GM23338 (cell line): ENCODE results near the gene KIF2A. TPM values are rescaled to one million over a fixed set of nuclear protein-coding genes. Genes with fewer than 3 reads are reported as not detected.

Experiments
- ATAC-seq: fragments of 200-7000 bp; cut with Tn5 transposase; 3 replicates; pipeline ENCODE4 v1.9.1; 2020
- DNase-seq: peaks from one replicate; pipeline ENCODE4 v3.0.0-alpha.2; 2015; ENCODE audit warnings: low spot score
- H2AFZ ChIP-seq: fragments of 200-600 bp; sonication (generic); 2 replicates; pipeline ENCODE4 v1.8.0; 2016; ENCODE audit warnings: antibody characterized with exemption, mild to moderate bottlenecking, moderate library complexity
- H3F3A ChIP-seq: fragments of 200-600 bp; sonication (generic); replicated peaks from 2 replicates; pipeline ENCODE4 v1.8.0; 2017; ENCODE audit warnings: antibody characterized with exemption, mixed run types, low read depth
- H3K27ac ChIP-seq: fragments of 200-600 bp; sonication (generic); 2 replicates; pipeline ENCODE4 v1.6.1; 2016; ENCODE audit warnings: low read depth
- H3K27me3 ChIP-seq: fragments of 200-600 bp; sonication (generic); 2 replicates; pipeline ENCODE4 v1.8.0; 2016; ENCODE audit warnings: mild to moderate bottlenecking, mixed run types, moderate library complexity; ENCODE audit not compliant: insufficient read depth
- H3K36me3 ChIP-seq: fragments of 200-600 bp; sonication (generic); 2 replicates; pipeline ENCODE4 v1.8.0; 2016; ENCODE audit warnings: mild to moderate bottlenecking; ENCODE audit not compliant: insufficient read depth
- H3K4me1 ChIP-seq: fragments of 200-600 bp; sonication (generic); 2 replicates; pipeline ENCODE4 v1.8.0; 2016; ENCODE audit warnings: mild to moderate bottlenecking, moderate library complexity; ENCODE audit not compliant: insufficient read depth
- H3K4me2 ChIP-seq: fragments of 200-600 bp; sonication (generic); 2 replicates; pipeline ENCODE4 v1.7.1; 2017; ENCODE audit warnings: mixed run types
- H3K4me3 ChIP-seq: fragments of 200-600 bp; sonication (generic); 2 replicates; pipeline ENCODE4 v1.6.1; 2016; ENCODE audit warnings: mixed run types
- H3K79me2 ChIP-seq: fragments of 200-600 bp; sonication (generic); replicated peaks from 2 replicates; pipeline ENCODE4 v1.8.0; 2017; ENCODE audit warnings: mild to moderate bottlenecking; ENCODE audit not compliant: insufficient read depth
- H3K9me2 ChIP-seq: fragments of 200-600 bp; sonication (generic); 2 replicates; pipeline ENCODE4 v1.8.0; 2017; ENCODE audit not compliant: insufficient read depth
- H4K20me1 ChIP-seq: fragments of 200-600 bp; sonication (generic); replicated peaks from 2 replicates; pipeline ENCODE4 v1.8.0; 2017; ENCODE audit warnings: mild to moderate bottlenecking; ENCODE audit not compliant: insufficient read depth
- H3K27ac Mint-ChIP-seq: 2 replicates; pipeline ENCODE4 v1.8.0; 2020; ENCODE audit warnings: inconsistent platforms, mild to moderate bottlenecking, moderate library complexity, mixed read lengths
- H3K27me3 Mint-ChIP-seq: 3 replicates; pipeline ENCODE4 v1.8.0; 2022; ENCODE audit warnings: low read depth, mild to moderate bottlenecking, moderate library complexity, mixed read lengths, inconsistent platforms; ENCODE audit not compliant: insufficient read depth, poor library complexity
- H3K36me3 Mint-ChIP-seq: 3 replicates; pipeline ENCODE4 v1.8.0; 2021; ENCODE audit warnings: low read depth, mild to moderate bottlenecking, inconsistent platforms, moderate library complexity, mixed read lengths
- H3K4me1 Mint-ChIP-seq: 3 replicates; pipeline ENCODE4 v1.8.0; 2020; ENCODE audit warnings: mild to moderate bottlenecking, inconsistent platforms, mixed read lengths
- H3K4me3 Mint-ChIP-seq: 3 replicates; pipeline ENCODE4 v1.8.0; 2021; ENCODE audit warnings: moderate library complexity, mild to moderate bottlenecking, inconsistent platforms, mixed read lengths
- H3K9me3 Mint-ChIP-seq: 3 replicates; pipeline ENCODE4 v1.8.0; 2020; ENCODE audit warnings: moderate library complexity, mild to moderate bottlenecking, inconsistent platforms, mixed read lengths
- CREB1 ChIP-seq: fragments of 250-450 bp; sonication (Bioruptor Pico); IDR thresholded peaks from 2 replicates; pipeline ENCODE4 v1.5.0; 2020; ENCODE audit warnings: low read depth, mild to moderate bottlenecking, moderate library complexity
- EZH2phosphoT487 ChIP-seq: fragments of 200-600 bp; sonication (generic); IDR thresholded peaks from one replicate; pipeline ENCODE4 v1.8.1; 2018; ENCODE audit warnings: antibody characterized with exemption; ENCODE audit not compliant: unreplicated experiment
- POLR2AphosphoS5 ChIP-seq: IDR thresholded peaks from 2 replicates; pipeline ENCODE4 v1.6.1; 2016; ENCODE audit warnings: antibody characterized with exemption, low read depth
- STAT1 ChIP-seq: IDR thresholded peaks from one replicate; pipeline ENCODE4 v1.6.1; 2016; ENCODE audit warnings: antibody characterized with exemption; ENCODE audit not compliant: unreplicated experiment
- polyA plus RNA-seq: library from polyadenylated mRNA; unstranded; fragments of >200 nt; fragmentation: Nextera tagmentation; extraction: Ambion mirVana; gene quantifications from 2 replicates; pipeline ENCODE4 v1.2.1, GENCODE V29; 2016
- total RNA-seq: library from RNA; depleted of rRNA; stranded (reverse); fragments of >200 nt; shearing (Covaris generic); gene quantifications from 2 replicates; pipeline ENCODE4 v1.2.3, GENCODE V29; 2014
- TF ChIP-seq, protein P1 (sequence below): IDR thresholded peaks from one replicate; pipeline ENCODE4 v1.6.1; 2018; ENCODE audit warnings: antibody characterized with exemption; ENCODE audit not compliant: unreplicated experiment
- TF ChIP-seq, protein P2 (sequence below), 2 experiments: fragments of 200-600 bp in 1 of 2; sonication (generic) in 1 of 2; conservative IDR thresholded peaks; 2 replicates each; pipeline versions ENCODE4 v1.5.1 to v1.6.1; 2016 to 2017; ENCODE audit warnings: antibody characterized with exemption in 2 of 2, low read depth in 2 of 2, mild to moderate bottlenecking in 2 of 2, moderate library complexity in 1 of 2

The KIF2A gene
- total and polyA plus RNA-seq, 2 experiments from 2014 or later, result 120 to 122 TPM

DNA sequence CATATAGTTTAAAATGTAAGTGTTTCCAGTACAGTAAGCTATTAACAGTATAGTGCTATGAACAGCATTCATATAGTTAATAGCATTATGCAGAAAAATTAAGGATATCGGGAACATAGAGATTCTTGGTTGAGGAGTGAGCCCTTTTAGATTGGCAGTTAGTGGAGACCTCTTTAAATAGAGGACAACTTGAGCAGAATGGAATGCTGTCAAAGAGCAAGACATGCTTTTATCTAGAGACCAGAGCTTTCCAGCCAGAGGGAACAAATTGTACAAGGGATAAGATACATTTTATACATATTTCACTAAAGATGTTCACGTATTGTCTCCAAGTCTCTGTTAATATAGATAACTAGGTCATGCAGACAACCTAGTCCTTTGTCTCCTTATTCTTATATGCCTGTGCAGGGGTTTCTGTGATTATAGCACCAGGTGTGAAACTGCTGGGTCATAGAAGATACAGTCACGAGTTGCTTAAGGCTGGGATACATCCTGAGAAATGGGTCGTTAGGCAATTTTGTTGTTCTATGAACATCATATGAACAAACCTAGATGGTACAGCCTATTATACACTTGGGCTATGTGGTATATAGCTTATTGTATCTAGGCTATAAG lies 112.6 kb downstream of the KIF2A start:
- Histone ChIP-seq H3K27ac (no peak overlapping the region), H3K27me3 (no peaks in the 10 kb centered on the region), H3K4me1 (peaks cover 3% of the 10 kb centered on the region), H3K36me3 (no peaks in the 10 kb centered on the region), H4K20me1 (peaks cover 37% of the 10 kb centered on the region), H3K4me2 (no peak overlapping the region), H3K9me2 (no peaks in the 10 kb centered on the region), H3K79me2 (peaks cover 100% of the 10 kb centered on the region), H3F3A (no peaks in the 10 kb centered on the region), H3K4me3 (no peak overlapping the region), H2AFZ (no peak overlapping the region)
- TF ChIP-seq, protein P1, sequence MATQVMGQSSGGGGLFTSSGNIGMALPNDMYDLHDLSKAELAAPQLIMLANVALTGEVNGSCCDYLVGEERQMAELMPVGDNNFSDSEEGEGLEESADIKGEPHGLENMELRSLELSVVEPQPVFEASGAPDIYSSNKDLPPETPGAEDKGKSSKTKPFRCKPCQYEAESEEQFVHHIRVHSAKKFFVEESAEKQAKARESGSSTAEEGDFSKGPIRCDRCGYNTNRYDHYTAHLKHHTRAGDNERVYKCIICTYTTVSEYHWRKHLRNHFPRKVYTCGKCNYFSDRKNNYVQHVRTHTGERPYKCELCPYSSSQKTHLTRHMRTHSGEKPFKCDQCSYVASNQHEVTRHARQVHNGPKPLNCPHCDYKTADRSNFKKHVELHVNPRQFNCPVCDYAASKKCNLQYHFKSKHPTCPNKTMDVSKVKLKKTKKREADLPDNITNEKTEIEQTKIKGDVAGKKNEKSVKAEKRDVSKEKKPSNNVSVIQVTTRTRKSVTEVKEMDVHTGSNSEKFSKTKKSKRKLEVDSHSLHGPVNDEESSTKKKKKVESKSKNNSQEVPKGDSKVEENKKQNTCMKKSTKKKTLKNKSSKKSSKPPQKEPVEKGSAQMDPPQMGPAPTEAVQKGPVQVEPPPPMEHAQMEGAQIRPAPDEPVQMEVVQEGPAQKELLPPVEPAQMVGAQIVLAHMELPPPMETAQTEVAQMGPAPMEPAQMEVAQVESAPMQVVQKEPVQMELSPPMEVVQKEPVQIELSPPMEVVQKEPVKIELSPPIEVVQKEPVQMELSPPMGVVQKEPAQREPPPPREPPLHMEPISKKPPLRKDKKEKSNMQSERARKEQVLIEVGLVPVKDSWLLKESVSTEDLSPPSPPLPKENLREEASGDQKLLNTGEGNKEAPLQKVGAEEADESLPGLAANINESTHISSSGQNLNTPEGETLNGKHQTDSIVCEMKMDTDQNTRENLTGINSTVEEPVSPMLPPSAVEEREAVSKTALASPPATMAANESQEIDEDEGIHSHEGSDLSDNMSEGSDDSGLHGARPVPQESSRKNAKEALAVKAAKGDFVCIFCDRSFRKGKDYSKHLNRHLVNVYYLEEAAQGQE, result no peak
- Mint-ChIP-seq H3K27ac (no peak overlapping the region), H3K36me3 (peaks cover 2% of the 10 kb centered on the region; the same call in 2 of the 3 replicates), H3K9me3 (no peaks in the 10 kb centered on the region), H3K27me3 (no peaks in the 10 kb centered on the region), H3K4me1 (no peaks in the 10 kb centered on the region), H3K4me3 (no peak overlapping the region)
- no peak for ATAC-seq
- DNase-seq, result no peak

DNA sequence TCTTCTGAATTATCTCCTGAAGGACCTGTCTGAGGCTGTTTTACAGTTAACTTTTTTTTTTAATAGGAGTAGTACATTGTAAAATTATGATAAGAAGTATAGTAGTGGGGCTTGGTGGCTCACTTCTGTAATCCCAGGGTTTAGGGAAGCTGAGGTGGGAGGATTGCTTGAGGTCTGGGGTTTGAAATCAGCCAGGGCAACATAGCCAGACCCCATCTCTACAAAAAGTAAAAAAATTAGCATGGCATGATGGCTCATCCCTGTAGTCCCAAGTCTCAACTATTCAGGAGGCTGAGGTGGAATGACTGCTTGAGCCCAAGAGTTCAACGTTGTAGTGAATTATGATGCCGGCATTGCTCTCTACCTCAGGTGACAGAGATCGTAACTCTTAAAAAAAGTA lies 113.6 kb downstream of the KIF2A start:
- Histone ChIP-seq H3K79me2 (peaks cover 100% of the 10 kb centered on the region), H3K9me2 (no peaks in the 10 kb centered on the region), H3K4me1 (no peaks in the 10 kb centered on the region), H2AFZ (no peak overlapping the region), H4K20me1 (peaks cover 35% of the 10 kb centered on the region), H3K36me3 (no peaks in the 10 kb centered on the region), H3K4me2 (no peak overlapping the region), H3F3A (no peaks in the 10 kb centered on the region), H3K27ac (no peak overlapping the region), H3K4me3 (no peak overlapping the region), H3K27me3 (no peaks in the 10 kb centered on the region)
- ATAC-seq, result no peak
- TF ChIP-seq CREB1 (CRISPR knock-in tag) (no peak), STAT1 (no peak), POLR2AphosphoS5 (no peak), EZH2phosphoT487 (no peak)
- TF ChIP-seq, protein P2, sequence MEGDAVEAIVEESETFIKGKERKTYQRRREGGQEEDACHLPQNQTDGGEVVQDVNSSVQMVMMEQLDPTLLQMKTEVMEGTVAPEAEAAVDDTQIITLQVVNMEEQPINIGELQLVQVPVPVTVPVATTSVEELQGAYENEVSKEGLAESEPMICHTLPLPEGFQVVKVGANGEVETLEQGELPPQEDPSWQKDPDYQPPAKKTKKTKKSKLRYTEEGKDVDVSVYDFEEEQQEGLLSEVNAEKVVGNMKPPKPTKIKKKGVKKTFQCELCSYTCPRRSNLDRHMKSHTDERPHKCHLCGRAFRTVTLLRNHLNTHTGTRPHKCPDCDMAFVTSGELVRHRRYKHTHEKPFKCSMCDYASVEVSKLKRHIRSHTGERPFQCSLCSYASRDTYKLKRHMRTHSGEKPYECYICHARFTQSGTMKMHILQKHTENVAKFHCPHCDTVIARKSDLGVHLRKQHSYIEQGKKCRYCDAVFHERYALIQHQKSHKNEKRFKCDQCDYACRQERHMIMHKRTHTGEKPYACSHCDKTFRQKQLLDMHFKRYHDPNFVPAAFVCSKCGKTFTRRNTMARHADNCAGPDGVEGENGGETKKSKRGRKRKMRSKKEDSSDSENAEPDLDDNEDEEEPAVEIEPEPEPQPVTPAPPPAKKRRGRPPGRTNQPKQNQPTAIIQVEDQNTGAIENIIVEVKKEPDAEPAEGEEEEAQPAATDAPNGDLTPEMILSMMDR (conservative IDR thresholded peaks at IDR 0.05; ENCODE audit: low read depth in 2 of 2), result no peak
- Mint-ChIP-seq H3K9me3 (no peaks in the 10 kb centered on the region), H3K27ac (no peak overlapping the region), H3K36me3 (peaks cover 6% of the 10 kb centered on the region; the same call in 2 of the 3 replicates), H3K4me1 (no peaks in the 10 kb centered on the region), H3K4me3 (no peak overlapping the region), H3K27me3 (no peaks in the 10 kb centered on the region)
- no peak for DNase-seq
